ENCODE data around the gene ADAMTSL4. TPM values are rescaled to one million over a fixed set of nuclear protein-coding genes. Genes with fewer than 3 reads are reported as not detected.
A peak's percentile ranks its signal among the peaks of the same experiment; 100 is the strongest.

Gene ADAMTSL4
- total and polyA plus RNA-seq, 4 donors, result 5.6 to 12.2 (median 11.5) TPM

- TF ChIP-seq REST (IDR thresholded peaks at IDR 0.05) (peak; percentile 8), ZBTB33 (IDR thresholded peaks at IDR 0.05) (no peak), HNF4G (IDR thresholded peaks at IDR 0.05) (no peak), EGR1 (IDR thresholded peaks at IDR 0.05; ENCODE audit: low read depth in 2 of 2) (peak in 1 of 2 donors; percentile 24)
Observed at GRCh38 chr1:150567341-150567716, 18.1 kb downstream of the ADAMTSL4 start (continued).

- no peak for DNase-seq (ENCODE audit: low spot score)
Observed at GRCh38 chr1:150567717-150568593, 18.7 kb downstream of the ADAMTSL4 start.

More at GRCh38 chr1:150567717-150568593, 18.7 kb downstream of the ADAMTSL4 start:
- H3K27me3 ChIP-seq (ENCODE audit: control insufficient read depth in 4 of 4, insufficient read depth in 4 of 4, low read length in 3 of 4), result no peaks in the 10 kb centered on the region
- H3K4me3 ChIP-seq (ENCODE audit: low read depth in 1 of 3, low read length in 3 of 3), result peak overlapping the region; percentile 36 to 51 (median 46)
- 1% methylated on average over 10 of the region's 10 CpGs for WGBS
- H3K36me3 ChIP-seq (ENCODE audit: control insufficient read depth in 4 of 4, insufficient read depth in 3 of 4, low read depth in 1 of 4, low read length in 3 of 4), result peaks cover 4 to 7% (median 6%) of the 10 kb centered on the region in 4 donors
- no peaks in the 10 kb centered on the region for H3K9me3 ChIP-seq (ENCODE audit: control insufficient read depth in 4 of 4, low read length in 3 of 4)
- H3K27ac ChIP-seq (ENCODE audit: low read depth in 1 of 2, low read length in 2 of 2), result peak overlapping the region; percentile 87 to 89
- peaks cover 24 to 72% (median 61%) of the 10 kb centered on the region in 4 donors for H3K4me1 ChIP-seq (ENCODE audit: control insufficient read depth in 4 of 4, insufficient read depth in 4 of 4, low read length in 3 of 4)
- peak; percentile 89 for TF ChIP-seq NR2F2 (IDR thresholded peaks at IDR 0.05)
- peak; percentile 95 for TF ChIP-seq SP1 (IDR thresholded peaks at IDR 0.05)
- peak; percentile 75 for TF ChIP-seq FOXA2 (IDR thresholded peaks at IDR 0.05)
- TF ChIP-seq ATF3 (IDR thresholded peaks at IDR 0.05), result peak; percentile 44
- TF ChIP-seq CTCF (IDR thresholded peaks at IDR 0.05; ENCODE audit: low read depth, low read length, missing input control), result no peak
- no peak for TF ChIP-seq YY1 (IDR thresholded peaks at IDR 0.05)
- TF ChIP-seq RAD21 (IDR thresholded peaks at IDR 0.05), result peak; percentile 33 to 40
- TF ChIP-seq FOXA1 (IDR thresholded peaks at IDR 0.05), result peak; percentile 69
- TF ChIP-seq RXRA (IDR thresholded peaks at IDR 0.05), result peak; percentile 49 to 76
- peak; percentile 41 to 60 for TF ChIP-seq HNF4A (conservative IDR thresholded peaks at IDR 0.05)
- TF ChIP-seq REST (IDR thresholded peaks at IDR 0.05), result peak; percentile 30
- TF ChIP-seq MAX (IDR thresholded peaks at IDR 0.05), result peak; percentile 87
- peak; percentile 51 to 91 for TF ChIP-seq JUND (IDR thresholded peaks at IDR 0.05)
- peak in 1 of 2 donors; percentile 14 for TF ChIP-seq GABPA (IDR thresholded peaks at IDR 0.05 in 1 of 2, conservative IDR thresholded peaks at IDR 0.05 in 1 of 2)
- peak in 1 of 2 donors; percentile 61 for TF ChIP-seq EGR1 (IDR thresholded peaks at IDR 0.05; ENCODE audit: low read depth in 2 of 2)
- TF ChIP-seq TAF1 (conservative IDR thresholded peaks at IDR 0.05), result no peak
- peak; percentile 35 for TF ChIP-seq HNF4G (IDR thresholded peaks at IDR 0.05)
- peak; percentile 59 for TF ChIP-seq ZBTB33 (IDR thresholded peaks at IDR 0.05)
- peak overlapping the region; percentile 81 to 87 for H3K9ac ChIP-seq (ENCODE audit: low read depth in 1 of 2, low read length in 2 of 2)

All from liver (tissue), 9 donors.